ENCODE measurements around the gene NLRC5.

NLRC5 gene

GRCh38 chr16:57048095-57048494 is 58.7 kb downstream of the NLRC5 start:
- Histone ChIP-seq H3K9me3 (ENCODE audit: control insufficient read depth, insufficient read depth, low read length) (no peaks in the 10 kb centered on the region), H3K4me1 (ENCODE audit: control insufficient read depth, low read length) (peaks cover 33% of the 10 kb centered on the region), H3K4me3 (ENCODE audit: low read length) (no peak overlapping the region), H4K20me1 (ENCODE audit: control insufficient read depth, insufficient read depth, low read depth, low read length) (no peaks in the 10 kb centered on the region), H3K79me2 (ENCODE audit: control insufficient read depth, low read length) (no peaks in the 10 kb centered on the region), H3K27me3 (ENCODE audit: control insufficient read depth, low read length) (no peaks in the 10 kb centered on the region), H3K9me2 (replicated peaks; ENCODE audit: control insufficient read depth, low read length) (no peaks in the 10 kb centered on the region), H3F3A (ENCODE audit: control insufficient read depth, insufficient read depth) (no peaks in the 10 kb centered on the region), H3K4me2 (ENCODE audit: low read length) (no peak overlapping the region), H3K36me3 (ENCODE audit: control insufficient read depth, low read length) (peaks cover 10% of the 10 kb centered on the region), H3K27ac (ENCODE audit: low read depth, low read length) (no peak overlapping the region)
- TF ChIP-seq EZH2phosphoT487 (IDR thresholded peaks at IDR 0.05; ENCODE audit: borderline replicate concordance, low read length), result no peak
- TF ChIP-seq, protein P1, sequence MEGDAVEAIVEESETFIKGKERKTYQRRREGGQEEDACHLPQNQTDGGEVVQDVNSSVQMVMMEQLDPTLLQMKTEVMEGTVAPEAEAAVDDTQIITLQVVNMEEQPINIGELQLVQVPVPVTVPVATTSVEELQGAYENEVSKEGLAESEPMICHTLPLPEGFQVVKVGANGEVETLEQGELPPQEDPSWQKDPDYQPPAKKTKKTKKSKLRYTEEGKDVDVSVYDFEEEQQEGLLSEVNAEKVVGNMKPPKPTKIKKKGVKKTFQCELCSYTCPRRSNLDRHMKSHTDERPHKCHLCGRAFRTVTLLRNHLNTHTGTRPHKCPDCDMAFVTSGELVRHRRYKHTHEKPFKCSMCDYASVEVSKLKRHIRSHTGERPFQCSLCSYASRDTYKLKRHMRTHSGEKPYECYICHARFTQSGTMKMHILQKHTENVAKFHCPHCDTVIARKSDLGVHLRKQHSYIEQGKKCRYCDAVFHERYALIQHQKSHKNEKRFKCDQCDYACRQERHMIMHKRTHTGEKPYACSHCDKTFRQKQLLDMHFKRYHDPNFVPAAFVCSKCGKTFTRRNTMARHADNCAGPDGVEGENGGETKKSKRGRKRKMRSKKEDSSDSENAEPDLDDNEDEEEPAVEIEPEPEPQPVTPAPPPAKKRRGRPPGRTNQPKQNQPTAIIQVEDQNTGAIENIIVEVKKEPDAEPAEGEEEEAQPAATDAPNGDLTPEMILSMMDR (IDR thresholded peaks at IDR 0.05; ENCODE audit: low read depth, low read length, poor library complexity, severe bottlenecking), result no peak

DNA sequence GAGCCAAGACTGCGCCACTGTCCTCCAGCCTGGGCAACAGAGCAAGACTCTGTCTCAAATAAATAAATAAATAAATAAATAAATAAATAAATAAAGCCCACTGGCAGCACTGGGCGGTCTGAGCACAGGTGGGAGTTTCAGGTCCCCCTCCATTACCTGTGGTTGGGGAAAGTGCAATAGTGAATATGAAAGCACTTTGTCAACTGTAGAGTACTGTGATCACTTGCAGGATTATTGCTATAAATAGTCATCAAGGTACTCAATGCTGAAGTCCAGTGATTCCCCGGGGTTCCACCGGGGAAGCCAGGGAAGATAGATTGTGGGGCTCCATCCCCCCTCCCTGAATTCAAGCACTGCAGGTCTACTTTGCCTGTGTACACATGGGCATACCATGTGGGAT is 60.3 kb downstream of the NLRC5 start:
- peaks cover 20% of the 10 kb centered on the region for H3K4me1 ChIP-seq (ENCODE audit: control insufficient read depth, low read length)
- TF ChIP-seq EZH2phosphoT487 (IDR thresholded peaks at IDR 0.05; ENCODE audit: borderline replicate concordance, low read length), result no peak
- TF ChIP-seq, protein P1 (IDR thresholded peaks at IDR 0.05; ENCODE audit: low read depth, low read length, poor library complexity, severe bottlenecking), result no peak
- H3K9me2 ChIP-seq (replicated peaks; ENCODE audit: control insufficient read depth, low read length), result no peaks in the 10 kb centered on the region
- H3K36me3 ChIP-seq (ENCODE audit: control insufficient read depth, low read length), result no peaks in the 10 kb centered on the region
- no peak overlapping the region for H3K4me2 ChIP-seq (ENCODE audit: low read length)
- no peaks in the 10 kb centered on the region for H3K9me3 ChIP-seq (ENCODE audit: control insufficient read depth, insufficient read depth, low read length)
- H4K20me1 ChIP-seq (ENCODE audit: control insufficient read depth, insufficient read depth, low read depth, low read length), result no peaks in the 10 kb centered on the region
- no peaks in the 10 kb centered on the region for H3F3A ChIP-seq (ENCODE audit: control insufficient read depth, insufficient read depth)
- H3K27me3 ChIP-seq (ENCODE audit: control insufficient read depth, low read length), result no peaks in the 10 kb centered on the region
- no peaks in the 10 kb centered on the region for H3K79me2 ChIP-seq (ENCODE audit: control insufficient read depth, low read length)
- H3K27ac ChIP-seq (ENCODE audit: low read depth, low read length), result no peak overlapping the region
- no peak overlapping the region for H3K4me3 ChIP-seq (ENCODE audit: low read length)

DNA sequence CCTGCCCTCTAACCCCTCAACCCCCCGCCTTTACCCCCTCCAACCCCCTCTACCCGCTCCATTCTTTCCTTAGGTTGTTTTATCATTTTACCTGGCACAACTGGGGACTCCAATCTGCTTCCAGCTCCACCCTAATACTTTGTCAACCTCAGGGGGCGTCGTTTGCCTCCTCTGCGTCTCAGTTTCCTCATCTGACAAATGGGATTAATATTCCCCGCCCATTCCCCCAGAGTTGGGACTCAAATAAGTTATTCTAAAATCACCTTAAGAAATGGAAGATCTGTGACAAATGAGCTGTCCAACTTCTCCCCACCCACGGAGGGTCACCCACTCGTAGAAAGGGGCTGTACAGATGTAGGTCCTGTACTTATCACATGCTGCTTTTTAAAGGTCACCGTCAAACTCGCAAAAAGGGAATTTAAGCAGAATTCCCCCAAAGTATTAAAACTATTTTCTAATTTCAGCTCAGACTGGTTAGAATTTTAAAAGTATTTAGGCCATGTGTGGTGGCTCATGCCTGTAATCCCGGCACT is 62.4 kb downstream of the NLRC5 start:
- TF ChIP-seq EZH2phosphoT487 (IDR thresholded peaks at IDR 0.05; ENCODE audit: borderline replicate concordance, low read length), result no peak
- TF ChIP-seq, protein P1 (IDR thresholded peaks at IDR 0.05; ENCODE audit: low read depth, low read length, poor library complexity, severe bottlenecking), result no peak
- Histone ChIP-seq H3K36me3 (ENCODE audit: control insufficient read depth, low read length) (no peaks in the 10 kb centered on the region), H3K9me3 (ENCODE audit: control insufficient read depth, insufficient read depth, low read length) (no peaks in the 10 kb centered on the region), H3K27ac (ENCODE audit: low read depth, low read length) (no peak overlapping the region), H3K4me2 (ENCODE audit: low read length) (no peak overlapping the region), H3K9me2 (replicated peaks; ENCODE audit: control insufficient read depth, low read length) (no peaks in the 10 kb centered on the region), H3K27me3 (ENCODE audit: control insufficient read depth, low read length) (no peaks in the 10 kb centered on the region), H4K20me1 (ENCODE audit: control insufficient read depth, insufficient read depth, low read depth, low read length) (no peaks in the 10 kb centered on the region), H3K79me2 (ENCODE audit: control insufficient read depth, low read length) (no peaks in the 10 kb centered on the region), H3K4me3 (ENCODE audit: low read length) (no peak overlapping the region), H3K4me1 (ENCODE audit: control insufficient read depth, low read length) (peaks cover 3% of the 10 kb centered on the region; the same call in 1 of the 2 replicates), H3F3A (ENCODE audit: control insufficient read depth, insufficient read depth) (no peaks in the 10 kb centered on the region)

Measured in DOHH2 (cell line).